Measurements from ENCODE around the gene HEBP2. TPM values are rescaled to one million over a fixed set of nuclear protein-coding genes. Genes with fewer than 3 reads are reported as not detected.
A peak's percentile ranks its signal among the peaks of the same experiment; 100 is the strongest.

HEBP2 gene
- total and polyA plus RNA-seq, 2 of the 13 experiments (the other 11 are each of a cell fraction or from before 2014, with no cell fraction given) = 16.0 to 72.8 TPM

DNA sequence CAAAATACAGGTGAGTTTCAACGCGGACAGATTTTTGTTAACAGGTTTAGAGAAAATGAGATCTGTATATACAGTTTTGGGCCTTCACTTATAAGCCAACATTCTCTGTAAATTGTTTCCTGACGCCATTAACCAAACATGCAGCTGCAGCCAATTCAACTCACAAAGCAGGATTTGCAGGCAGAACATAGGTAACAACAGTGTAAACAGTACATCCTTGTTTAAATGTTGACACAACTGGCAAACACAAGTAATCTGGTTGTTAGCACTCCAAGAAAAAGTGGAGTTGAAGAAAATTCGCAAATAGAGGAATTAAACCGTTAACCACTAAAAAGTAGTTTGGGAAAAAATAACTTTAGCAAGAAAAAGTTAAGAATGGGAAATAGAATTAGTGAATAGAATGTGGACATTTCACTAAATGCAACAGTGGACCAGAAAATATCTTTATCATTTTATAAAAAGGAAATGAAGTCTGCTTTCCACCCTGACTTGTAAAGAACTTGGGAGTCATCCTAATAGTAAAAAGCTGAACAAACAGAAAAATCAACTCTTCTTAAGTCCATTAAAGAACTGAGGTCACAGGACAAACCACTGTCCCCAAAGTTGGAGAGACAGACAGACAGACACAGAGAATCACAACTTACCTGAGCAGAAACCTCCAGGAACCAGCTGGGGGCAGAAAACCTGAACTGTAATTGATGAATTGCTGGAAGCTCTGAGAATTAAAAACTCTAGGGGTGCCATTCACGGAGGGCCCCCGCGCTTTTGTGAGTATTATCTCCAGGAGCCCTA lies 16.2 kb upstream of the HEBP2 start (continued):
- TF ChIP-seq ZNF318 (CRISPR knock-in tag; IDR thresholded peaks at IDR 0.05) (no peak), ZNF607 (CRISPR knock-in tag; IDR thresholded peaks at IDR 0.05; ENCODE audit: borderline replicate concordance) (peak; percentile 31; the same call in 1 of the 2 replicates), EHMT2 (IDR thresholded peaks at IDR 0.05; ENCODE audit: borderline replicate concordance, low read depth, low read length) (no peak), NKX3-1 (CRISPR knock-in tag; IDR thresholded peaks at IDR 0.05) (no peak), NONO (IDR thresholded peaks at IDR 0.05) (no peak), NONO (CRISPR knock-in tag; conservative IDR thresholded peaks at IDR 0.05) (no peak), PPARG (CRISPR knock-in tag; conservative IDR thresholded peaks at IDR 0.05) (no peak), HDAC1 (CRISPR knock-in tag; IDR thresholded peaks at IDR 0.05) (peak; percentile 39), SAP130 (CRISPR knock-in tag; IDR thresholded peaks at IDR 0.05; ENCODE audit: low read depth) (peak; percentile 51; the same call in 1 of the 2 replicates)
- TF ChIP-seq, protein P1, sequence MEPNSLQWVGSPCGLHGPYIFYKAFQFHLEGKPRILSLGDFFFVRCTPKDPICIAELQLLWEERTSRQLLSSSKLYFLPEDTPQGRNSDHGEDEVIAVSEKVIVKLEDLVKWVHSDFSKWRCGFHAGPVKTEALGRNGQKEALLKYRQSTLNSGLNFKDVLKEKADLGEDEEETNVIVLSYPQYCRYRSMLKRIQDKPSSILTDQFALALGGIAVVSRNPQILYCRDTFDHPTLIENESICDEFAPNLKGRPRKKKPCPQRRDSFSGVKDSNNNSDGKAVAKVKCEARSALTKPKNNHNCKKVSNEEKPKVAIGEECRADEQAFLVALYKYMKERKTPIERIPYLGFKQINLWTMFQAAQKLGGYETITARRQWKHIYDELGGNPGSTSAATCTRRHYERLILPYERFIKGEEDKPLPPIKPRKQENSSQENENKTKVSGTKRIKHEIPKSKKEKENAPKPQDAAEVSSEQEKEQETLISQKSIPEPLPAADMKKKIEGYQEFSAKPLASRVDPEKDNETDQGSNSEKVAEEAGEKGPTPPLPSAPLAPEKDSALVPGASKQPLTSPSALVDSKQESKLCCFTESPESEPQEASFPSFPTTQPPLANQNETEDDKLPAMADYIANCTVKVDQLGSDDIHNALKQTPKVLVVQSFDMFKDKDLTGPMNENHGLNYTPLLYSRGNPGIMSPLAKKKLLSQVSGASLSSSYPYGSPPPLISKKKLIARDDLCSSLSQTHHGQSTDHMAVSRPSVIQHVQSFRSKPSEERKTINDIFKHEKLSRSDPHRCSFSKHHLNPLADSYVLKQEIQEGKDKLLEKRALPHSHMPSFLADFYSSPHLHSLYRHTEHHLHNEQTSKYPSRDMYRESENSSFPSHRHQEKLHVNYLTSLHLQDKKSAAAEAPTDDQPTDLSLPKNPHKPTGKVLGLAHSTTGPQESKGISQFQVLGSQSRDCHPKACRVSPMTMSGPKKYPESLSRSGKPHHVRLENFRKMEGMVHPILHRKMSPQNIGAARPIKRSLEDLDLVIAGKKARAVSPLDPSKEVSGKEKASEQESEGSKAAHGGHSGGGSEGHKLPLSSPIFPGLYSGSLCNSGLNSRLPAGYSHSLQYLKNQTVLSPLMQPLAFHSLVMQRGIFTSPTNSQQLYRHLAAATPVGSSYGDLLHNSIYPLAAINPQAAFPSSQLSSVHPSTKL (CRISPR knock-in tag; IDR thresholded peaks at IDR 0.05) = peak; percentile 90
- TF ChIP-seq, protein P2, sequence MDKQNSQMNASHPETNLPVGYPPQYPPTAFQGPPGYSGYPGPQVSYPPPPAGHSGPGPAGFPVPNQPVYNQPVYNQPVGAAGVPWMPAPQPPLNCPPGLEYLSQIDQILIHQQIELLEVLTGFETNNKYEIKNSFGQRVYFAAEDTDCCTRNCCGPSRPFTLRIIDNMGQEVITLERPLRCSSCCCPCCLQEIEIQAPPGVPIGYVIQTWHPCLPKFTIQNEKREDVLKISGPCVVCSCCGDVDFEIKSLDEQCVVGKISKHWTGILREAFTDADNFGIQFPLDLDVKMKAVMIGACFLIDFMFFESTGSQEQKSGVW (CRISPR knock-in tag; IDR thresholded peaks at IDR 0.05; ENCODE audit: borderline replicate concordance) = no peak
- TF ChIP-seq, protein P3, sequence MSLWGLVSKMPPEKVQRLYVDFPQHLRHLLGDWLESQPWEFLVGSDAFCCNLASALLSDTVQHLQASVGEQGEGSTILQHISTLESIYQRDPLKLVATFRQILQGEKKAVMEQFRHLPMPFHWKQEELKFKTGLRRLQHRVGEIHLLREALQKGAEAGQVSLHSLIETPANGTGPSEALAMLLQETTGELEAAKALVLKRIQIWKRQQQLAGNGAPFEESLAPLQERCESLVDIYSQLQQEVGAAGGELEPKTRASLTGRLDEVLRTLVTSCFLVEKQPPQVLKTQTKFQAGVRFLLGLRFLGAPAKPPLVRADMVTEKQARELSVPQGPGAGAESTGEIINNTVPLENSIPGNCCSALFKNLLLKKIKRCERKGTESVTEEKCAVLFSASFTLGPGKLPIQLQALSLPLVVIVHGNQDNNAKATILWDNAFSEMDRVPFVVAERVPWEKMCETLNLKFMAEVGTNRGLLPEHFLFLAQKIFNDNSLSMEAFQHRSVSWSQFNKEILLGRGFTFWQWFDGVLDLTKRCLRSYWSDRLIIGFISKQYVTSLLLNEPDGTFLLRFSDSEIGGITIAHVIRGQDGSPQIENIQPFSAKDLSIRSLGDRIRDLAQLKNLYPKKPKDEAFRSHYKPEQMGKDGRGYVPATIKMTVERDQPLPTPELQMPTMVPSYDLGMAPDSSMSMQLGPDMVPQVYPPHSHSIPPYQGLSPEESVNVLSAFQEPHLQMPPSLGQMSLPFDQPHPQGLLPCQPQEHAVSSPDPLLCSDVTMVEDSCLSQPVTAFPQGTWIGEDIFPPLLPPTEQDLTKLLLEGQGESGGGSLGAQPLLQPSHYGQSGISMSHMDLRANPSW (CRISPR knock-in tag; IDR thresholded peaks at IDR 0.05; ENCODE audit: borderline replicate concordance) = no peak
